ENCODE measurements around the gene PHYH. TPM values are rescaled to one million over a fixed set of nuclear protein-coding genes. Genes with fewer than 3 reads are reported as not detected.
"Not testable (repeated sequence)": the region's sequence is repeated elsewhere in the genome, so short reads cannot be mapped to it uniquely, and the experiment has no call there.

PHYH gene
- total RNA-seq, 2 experiments from 2014 or later, result 14.6 to 16.3 TPM

DNA sequence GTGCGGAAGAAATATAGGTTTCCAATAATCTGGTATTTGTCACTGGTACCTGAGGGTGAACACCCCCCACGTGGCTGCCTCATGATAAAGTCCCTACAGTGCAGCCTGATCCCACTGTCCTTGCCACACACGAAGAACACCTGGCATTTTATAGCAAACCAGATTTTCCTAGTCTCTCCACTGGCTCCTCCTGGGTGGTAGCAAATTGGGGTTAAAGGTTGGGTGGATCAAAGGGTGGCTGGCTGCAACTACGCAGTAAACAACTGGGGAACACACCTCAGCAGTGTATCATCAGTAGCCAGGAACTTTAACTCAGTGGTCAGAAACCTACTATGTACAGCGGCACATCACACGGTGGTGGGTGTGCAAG is 37.9 kb upstream of the PHYH start:
- no peaks in the 10 kb centered on the region for H3K9me3 Mint-ChIP-seq
- TF ChIP-seq, protein P1, sequence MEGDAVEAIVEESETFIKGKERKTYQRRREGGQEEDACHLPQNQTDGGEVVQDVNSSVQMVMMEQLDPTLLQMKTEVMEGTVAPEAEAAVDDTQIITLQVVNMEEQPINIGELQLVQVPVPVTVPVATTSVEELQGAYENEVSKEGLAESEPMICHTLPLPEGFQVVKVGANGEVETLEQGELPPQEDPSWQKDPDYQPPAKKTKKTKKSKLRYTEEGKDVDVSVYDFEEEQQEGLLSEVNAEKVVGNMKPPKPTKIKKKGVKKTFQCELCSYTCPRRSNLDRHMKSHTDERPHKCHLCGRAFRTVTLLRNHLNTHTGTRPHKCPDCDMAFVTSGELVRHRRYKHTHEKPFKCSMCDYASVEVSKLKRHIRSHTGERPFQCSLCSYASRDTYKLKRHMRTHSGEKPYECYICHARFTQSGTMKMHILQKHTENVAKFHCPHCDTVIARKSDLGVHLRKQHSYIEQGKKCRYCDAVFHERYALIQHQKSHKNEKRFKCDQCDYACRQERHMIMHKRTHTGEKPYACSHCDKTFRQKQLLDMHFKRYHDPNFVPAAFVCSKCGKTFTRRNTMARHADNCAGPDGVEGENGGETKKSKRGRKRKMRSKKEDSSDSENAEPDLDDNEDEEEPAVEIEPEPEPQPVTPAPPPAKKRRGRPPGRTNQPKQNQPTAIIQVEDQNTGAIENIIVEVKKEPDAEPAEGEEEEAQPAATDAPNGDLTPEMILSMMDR (IDR thresholded peaks at IDR 0.05), result no peak
- peaks cover 23% of the 10 kb centered on the region for H3K4me1 Mint-ChIP-seq (ENCODE audit: low read depth)
- no peaks in the 10 kb centered on the region for H3K27me3 Mint-ChIP-seq
- H3K27ac Mint-ChIP-seq, result no peak overlapping the region
- peaks cover 42% of the 10 kb centered on the region for H3K36me3 Mint-ChIP-seq (ENCODE audit: low read depth)
- CTCF ChIA-PET, result no interaction called here
- DNase-seq (no peak), ATAC-seq (no peak)
- POLR2A ChIA-PET, result no interaction called here
- intact Hi-C loops (cut with micrococcal nuclease), result no loop called here
- H3K4me3 Mint-ChIP-seq, result no peak overlapping the region

GRCh38 chr10:13337128-13337826 is 37.4 kb upstream of the PHYH start:
- POLR2A ChIA-PET, result no interaction called here
- H3K4me1 Mint-ChIP-seq (ENCODE audit: low read depth), result peaks cover 23% of the 10 kb centered on the region
- ATAC-seq, result no peak
- H3K27ac Mint-ChIP-seq, result no peak overlapping the region
- H3K27me3 Mint-ChIP-seq, result no peaks in the 10 kb centered on the region
- CTCF ChIA-PET, result interaction anchor here (0.8 kb wide), 1 partner anchor 103 kb away, joined by 3 read pairs; no protein-coding TSS in a partner anchor
- no peaks in the 10 kb centered on the region for H3K9me3 Mint-ChIP-seq
- intact Hi-C loops (cut with micrococcal nuclease), result no loop called here
- H3K36me3 Mint-ChIP-seq (ENCODE audit: low read depth), result peaks cover 46% of the 10 kb centered on the region
- no peak overlapping the region for H3K4me3 Mint-ChIP-seq
- DNase-seq, result no peak
- TF ChIP-seq, protein P1 (IDR thresholded peaks at IDR 0.05), result no peak

DNA sequence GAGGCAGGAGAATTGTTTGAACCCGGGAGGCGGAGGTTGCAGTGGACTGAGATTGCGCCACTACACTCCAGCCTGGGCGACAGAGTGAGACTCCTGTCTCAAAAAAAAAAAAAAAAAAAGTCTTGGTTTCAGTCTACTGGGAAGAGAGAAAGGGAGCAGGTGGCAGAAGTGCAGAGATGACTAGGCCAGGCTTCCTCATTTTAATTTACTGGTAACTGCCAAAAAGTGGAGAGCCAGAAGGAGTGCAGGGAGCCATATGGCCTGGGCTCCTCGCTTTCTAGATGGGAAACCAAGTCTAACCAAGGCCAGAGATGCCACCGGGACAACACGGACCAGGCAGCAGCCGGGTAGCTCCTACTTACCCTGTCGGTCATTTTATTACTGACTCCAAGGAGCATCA is 36.0 kb upstream of the PHYH start:
- ChIA-PET POLR2A (no interaction called here), CTCF (interaction anchor here (1.2 kb wide), 2 partner anchors 33 to 37 kb away, joined by 4 read pairs; no protein-coding TSS in a partner anchor)
- Mint-ChIP-seq H3K27ac (no peak overlapping the region), H3K9me3 (no peaks in the 10 kb centered on the region), H3K27me3 (no peaks in the 10 kb centered on the region), H3K36me3 (ENCODE audit: low read depth) (peaks cover 58% of the 10 kb centered on the region), H3K4me1 (ENCODE audit: low read depth) (peaks cover 17% of the 10 kb centered on the region), H3K4me3 (no peak overlapping the region)
- intact Hi-C loops (cut with micrococcal nuclease), result no loop called here
- ATAC-seq (no peak), DNase-seq (no peak)
- TF ChIP-seq, protein P1 (IDR thresholded peaks at IDR 0.05), result no peak

- peaks cover 9% of the 10 kb centered on the region for H3K4me1 Mint-ChIP-seq (ENCODE audit: low read depth)
- ChIA-PET POLR2A (interaction anchor here (0.7 kb wide), 1 partner anchor 11 kb away, joined by 4 read pairs; no protein-coding TSS in a partner anchor), CTCF (no interaction called here)
- ATAC-seq (no peak), DNase-seq (no peak)
- intact Hi-C loops (cut with micrococcal nuclease), result no loop called here
- TF ChIP-seq, protein P1 (IDR thresholded peaks at IDR 0.05), result no peak
- H3K36me3 Mint-ChIP-seq (ENCODE audit: low read depth), result peaks cover 61% of the 10 kb centered on the region
- H3K27me3 Mint-ChIP-seq, result no peaks in the 10 kb centered on the region
- H3K27ac Mint-ChIP-seq, result no peak overlapping the region
- H3K9me3 Mint-ChIP-seq, result no peaks in the 10 kb centered on the region
- no peak overlapping the region for H3K4me3 Mint-ChIP-seq
Observed at GRCh38 chr10:13334556-13334955, 34.7 kb upstream of the PHYH start.

DNA sequence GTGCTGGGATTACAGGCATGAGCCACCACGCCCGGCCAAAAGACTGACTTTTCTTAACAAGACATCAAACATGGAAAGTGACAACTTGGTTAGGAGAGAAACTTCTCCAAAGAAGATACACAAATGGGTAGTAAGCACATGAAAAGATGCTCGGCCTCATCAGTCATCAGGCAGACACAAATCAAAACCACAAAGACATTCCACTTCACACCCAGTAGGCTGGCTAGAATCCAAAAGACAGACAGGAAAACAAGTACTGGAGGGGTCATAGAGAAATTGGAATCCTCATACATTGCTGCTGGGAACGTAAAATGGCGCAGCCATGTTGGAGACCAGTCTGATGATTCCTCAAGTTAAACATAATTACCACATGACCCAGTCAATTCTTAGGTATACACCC is 31.8 kb upstream of the PHYH start:
- CTCF ChIA-PET, result no interaction called here
- H3K36me3 Mint-ChIP-seq (ENCODE audit: low read depth), result peaks cover 53% of the 10 kb centered on the region
- POLR2A ChIA-PET, result no interaction called here
- TF ChIP-seq, protein P1 (IDR thresholded peaks at IDR 0.05), result no peak
- intact Hi-C loops (cut with micrococcal nuclease), result no loop called here
- no peaks in the 10 kb centered on the region for H3K4me1 Mint-ChIP-seq (ENCODE audit: low read depth)
- ATAC-seq (no peak), DNase-seq (no peak)
- no peak overlapping the region for H3K4me3 Mint-ChIP-seq
- no peaks in the 10 kb centered on the region for H3K9me3 Mint-ChIP-seq
- H3K27me3 Mint-ChIP-seq, result no peaks in the 10 kb centered on the region
- H3K27ac Mint-ChIP-seq, result no peak overlapping the region

- H3K4me1 Mint-ChIP-seq (ENCODE audit: low read depth); H3K27ac Mint-ChIP-seq; H3K4me3 Mint-ChIP-seq; intact Hi-C loops (cut with micrococcal nuclease); DNase-seq; H3K9me3 Mint-ChIP-seq; H3K27me3 Mint-ChIP-seq; CTCF ChIA-PET; POLR2A ChIA-PET; ATAC-seq: not testable (repeated sequence)
- H3K36me3 Mint-ChIP-seq (ENCODE audit: low read depth), result peaks cover 51% of the 10 kb centered on the region
Observed at GRCh38 chr10:13330980-13331379, 31.1 kb upstream of the PHYH start.

Data from activated CD8-positive, alpha-beta T cell treated with anti-CD3 and anti-CD28 coated beads for 36 hours (primary cell).